Body of pancreas (tissue), 4 donors: ENCODE data around the gene CTNND2.

Experiments used
- POLR2A ChIP-seq, 3 donors: fragments of 450-650 bp; IDR thresholded peaks; one replicate each; pipeline ENCODE4 v1.6.1; 2016; ENCODE audit warnings: antibody characterized with exemption in 3 of 3, mild to moderate bottlenecking in 2 of 3
- TF ChIP-seq, protein P1 (sequence below), 7 experiments: fragments of 450-650 bp in 4 of 7; fragments of 200-600 bp in 3 of 7; sonication (generic) in 3 of 7; IDR thresholded peaks; one replicate each; pipeline ENCODE4 v1.5.1; 2016 to 2019; ENCODE audit warnings: antibody characterized with exemption in 7 of 7

DNA sequence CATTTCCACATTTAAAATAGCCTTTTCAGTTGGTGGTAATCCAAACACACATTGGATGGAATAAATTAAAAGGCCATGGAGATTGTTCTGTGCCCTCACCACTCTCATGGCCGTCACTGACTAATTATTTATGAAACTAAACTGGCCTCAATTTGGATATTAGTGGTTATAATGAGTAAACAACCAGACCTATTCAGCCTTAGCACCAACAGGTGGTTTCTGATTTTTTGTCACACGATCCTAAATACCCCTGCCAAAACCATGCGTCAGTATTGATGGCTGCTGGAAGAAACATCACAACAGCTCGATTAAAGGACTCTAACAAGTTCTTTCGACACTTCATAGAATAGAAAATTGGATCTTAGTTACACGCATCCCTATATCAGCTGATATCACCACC, 867.2 kb downstream of the CTNND2 start:
- TF ChIP-seq POLR2A (IDR thresholded peaks at IDR 0.05) = no peak
- TF ChIP-seq, protein P1, sequence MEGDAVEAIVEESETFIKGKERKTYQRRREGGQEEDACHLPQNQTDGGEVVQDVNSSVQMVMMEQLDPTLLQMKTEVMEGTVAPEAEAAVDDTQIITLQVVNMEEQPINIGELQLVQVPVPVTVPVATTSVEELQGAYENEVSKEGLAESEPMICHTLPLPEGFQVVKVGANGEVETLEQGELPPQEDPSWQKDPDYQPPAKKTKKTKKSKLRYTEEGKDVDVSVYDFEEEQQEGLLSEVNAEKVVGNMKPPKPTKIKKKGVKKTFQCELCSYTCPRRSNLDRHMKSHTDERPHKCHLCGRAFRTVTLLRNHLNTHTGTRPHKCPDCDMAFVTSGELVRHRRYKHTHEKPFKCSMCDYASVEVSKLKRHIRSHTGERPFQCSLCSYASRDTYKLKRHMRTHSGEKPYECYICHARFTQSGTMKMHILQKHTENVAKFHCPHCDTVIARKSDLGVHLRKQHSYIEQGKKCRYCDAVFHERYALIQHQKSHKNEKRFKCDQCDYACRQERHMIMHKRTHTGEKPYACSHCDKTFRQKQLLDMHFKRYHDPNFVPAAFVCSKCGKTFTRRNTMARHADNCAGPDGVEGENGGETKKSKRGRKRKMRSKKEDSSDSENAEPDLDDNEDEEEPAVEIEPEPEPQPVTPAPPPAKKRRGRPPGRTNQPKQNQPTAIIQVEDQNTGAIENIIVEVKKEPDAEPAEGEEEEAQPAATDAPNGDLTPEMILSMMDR (IDR thresholded peaks at IDR 0.05) = no peak
